K562 (cell line): ENCODE data around the gene P4HTM. TPM values are rescaled to one million over a fixed set of nuclear protein-coding genes. Genes with fewer than 3 reads are reported as not detected.

Experiments
- ATAC-seq: fragments of 200-7000 bp; cut with Tn5 transposase; 3 replicates; pipeline ENCODE4 v1.9.1; 2020; ENCODE audit warnings: moderate library complexity
- BruUV-seq: library from RNA; stranded (reverse); fragments of 400-500 nt; replicated peaks from 2 replicates; lab custom pipeline; 2021; lab: Mats Ljungman, UMichigan
- CTCF ChIA-PET: fragments of 300-600 bp; formaldehyde crosslinking; extraction: SDS; loops from one replicate; lab custom pipeline; 2021; ENCODE audit warnings: low intra/inter-chr PET ratio; lab: Yijun Ruan, JAX
- POLR2A ChIA-PET: fragments of 300-600, 350-650 bp; sonication (Branson Sonifier 250); formaldehyde crosslinking; extraction: SDS; loops from one replicate; lab custom pipeline; 2021; ENCODE audit warnings: antibody characterized with exemption, inconsistent platforms; lab: Yijun Ruan, JAX
- DNase-seq, 4 experiments: peaks; one replicate each; pipeline versions ENCODE4 v3.0.0 to v3.0.0-alpha.2; 2011 to 2018; ENCODE audit warnings: low spot score in 3 of 4, mixed read lengths in 3 of 4; ENCODE audit errors: extremely low read depth in 1 of 4
- FAIRE-seq: peaks from 2 replicates; lab custom pipeline; 2011; peaks lifted over from hg19 to GRCh38; lab: Jason Lieb, UNC
- H2AFZ ChIP-seq: 2 replicates; pipeline ENCODE4 v1.6.0; 2011; ENCODE audit warnings: low read depth, low read length, control low read depth, inconsistent platforms
- H3K27ac ChIP-seq: fragments of 200-600 bp; 3 replicates; pipeline ENCODE4 v1.8.0; 2011; ENCODE audit warnings: low read depth, mild to moderate bottlenecking, control low read depth, inconsistent platforms, low read length, moderate library complexity, mixed read lengths; ENCODE audit errors: extremely low read depth
- H3K27me3 ChIP-seq, 2 experiments: fragments of 300-600 bp in 1 of 2; 2 replicates in 1 of 2; 3 replicates in 1 of 2; pipeline versions ENCODE4 v1.6.0 to v1.8.0; 2011; ENCODE audit warnings: inconsistent platforms in 2 of 2, low read length in 2 of 2, mild to moderate bottlenecking in 1 of 2, mixed read lengths in 1 of 2, moderate library complexity in 1 of 2; ENCODE audit not compliant: control insufficient read depth in 2 of 2, insufficient read depth in 2 of 2
- H3K36me3 ChIP-seq: fragments of 300-600 bp; 3 replicates; pipeline ENCODE4 v1.8.0; 2011; ENCODE audit warnings: mild to moderate bottlenecking, low read length, inconsistent platforms; ENCODE audit not compliant: control insufficient read depth, insufficient read depth
- H3K4me1 ChIP-seq, 2 experiments: fragments of 200-600 bp in 1 of 2; replicated peaks in 1 of 2; 2 replicates in 1 of 2; 3 replicates in 1 of 2; pipeline versions ENCODE4 v1.5.1 to v1.8.0; 2011; ENCODE audit warnings: inconsistent platforms in 2 of 2, low read length in 2 of 2, mild to moderate bottlenecking in 1 of 2, mixed read lengths in 1 of 2, moderate library complexity in 1 of 2; ENCODE audit not compliant: control insufficient read depth in 2 of 2, insufficient read depth in 2 of 2
- H3K4me2 ChIP-seq: 2 replicates; pipeline ENCODE4 v1.6.1; 2011; ENCODE audit warnings: low read length, control low read depth, inconsistent platforms, mixed read lengths; ENCODE audit not compliant: insufficient read depth
- H3K4me3 ChIP-seq: fragments of 200-600 bp; sonication (generic), shearing (Covaris generic); 2 replicates; pipeline ENCODE4 v1.5.1; 2016; ENCODE audit warnings: control low read depth, inconsistent platforms
- H3K79me2 ChIP-seq: fragments of 200-600 bp; 3 replicates; pipeline ENCODE4 v1.8.0; 2011; ENCODE audit warnings: low read length, inconsistent platforms; ENCODE audit not compliant: control insufficient read depth, insufficient read depth
- H3K9ac ChIP-seq, 2 experiments: 2 replicates each; pipeline versions ENCODE4 v1.6.0 to v1.6.1; 2011; ENCODE audit warnings: low read depth in 2 of 2, low read length in 2 of 2, control low read depth in 1 of 2, inconsistent platforms in 1 of 2, mild to moderate bottlenecking in 1 of 2, mixed read lengths in 1 of 2; ENCODE audit not compliant: insufficient read depth in 1 of 2
- H3K9me1 ChIP-seq: one replicate; pipeline ENCODE4 v1.6.0; 2011; ENCODE audit warnings: inconsistent platforms, mild to moderate bottlenecking, low read length, moderate library complexity; ENCODE audit not compliant: control insufficient read depth, insufficient read depth
- H3K9me3 ChIP-seq: replicated peaks from 2 replicates; pipeline ENCODE4 v1.5.1; 2011; ENCODE audit warnings: low read depth, low read length, inconsistent platforms; ENCODE audit not compliant: control insufficient read depth, insufficient read depth
- H4K20me1 ChIP-seq: replicated peaks from 2 replicates; pipeline ENCODE4 v1.6.1; 2011; ENCODE audit warnings: low read length, inconsistent platforms, mixed read lengths; ENCODE audit not compliant: control insufficient read depth, insufficient read depth
- CBX8 ChIP-seq: fragments of 200-600 bp; sonication (generic); IDR thresholded peaks from 2 replicates; pipeline ENCODE4 v1.6.1; 2012; ENCODE audit warnings: borderline replicate concordance, mixed run types, low read depth, mild to moderate bottlenecking, moderate library complexity, mixed read lengths, low read length, control low read depth, inconsistent platforms; ENCODE audit not compliant: poor library complexity, severe bottlenecking; ENCODE audit errors: extremely low read depth
- IRF9 ChIP-seq: fragments of 450-650 bp; IDR thresholded peaks from 2 replicates; pipeline ENCODE4 v1.6.1; 2016; ENCODE audit warnings: missing biosample characterization, missing genetic modification characterization
- MYNN ChIP-seq, 2 experiments: sonication (generic); formaldehyde crosslinking in 1 of 2; IDR thresholded peaks; 2 replicates each; pipeline versions ENCODE4 v1.5.0 to v1.6.1; 2016 to 2020; ENCODE audit warnings: antibody characterized with exemption in 1 of 2, missing genetic modification reagents in 1 of 2
- TSHZ1 ChIP-seq: fragments of 250-450 bp; sonication (Bioruptor Pico); IDR thresholded peaks from 2 replicates; pipeline ENCODE4 v1.4.0; 2020; ENCODE audit warnings: mild to moderate bottlenecking, moderate library complexity
- ZC3H8 ChIP-seq: fragments of 450-650 bp; IDR thresholded peaks from 2 replicates; pipeline ENCODE4 v1.6.1; 2017
- WGBS: fragments of 100-300 bp; shearing (Covaris generic); methylation state at CpG from one replicate; pipeline ENCODE4 v1.1.6; 2016; ENCODE audit warnings: low coverage, mixed read lengths; ENCODE audit not compliant: insufficient coverage; ENCODE audit errors: missing lambda C conversion rate; 5-methylcytosine and 5-hydroxymethylcytosine counted together
- in situ Hi-C: fragments of 300-500 bp; cut with MboI; formaldehyde crosslinking; loops from 4 replicates; pipeline ENCODE4 v1.15.0; 2018; ENCODE audit warnings: inconsistent platforms, mixed read lengths
- intact Hi-C: fragments of 100-400 bp; cut with micrococcal nuclease; formaldehyde crosslinking; loops from 2 replicates; pipeline ENCODE4 v1.14.2; 2022
- polyA plus RNA-seq, 8 experiments: library from polyadenylated mRNA; depleted of rRNA in 4 of 8; stranded (reverse) in 5 of 8; unstranded in 3 of 8; fragments of >200 nt; fragmentation: Nextera tagmentation in 2 of 8; fragmentation: Illumina TruSeq in 1 of 8; extraction: Ambion mirVana in 2 of 8; extraction: Trizol in 1 of 8; gene quantifications; 2 replicates each; pipeline versions ENCODE4 v1.2.1 to v1.2.3, GENCODE V29; 2011 to 2014; ENCODE audit warnings: inconsistent platforms in 1 of 8, missing spikeins in 1 of 8
- total RNA-seq, 7 experiments: library from RNA; depleted of rRNA in 6 of 7; stranded (reverse); fragments of >200 nt in 6 of 7; fragmentation: Illumina TruSeq in 2 of 7; extraction: Trizol in 2 of 7; gene quantifications; 2 replicates each; pipeline versions ENCODE4 v1.2.1 to v1.2.3, GENCODE V29; 2011 to 2021; ENCODE audit warnings: low replicate concordance in 1 of 7

P4HTM gene
- total and polyA plus RNA-seq, 9 of the 15 experiments (the other 6 are each of a cell fraction or from before 2014, with no cell fraction given), result 0.09 to 0.66 (median 0.25) TPM; not detected in 2

GRCh38 chr3:49009396-49009795 is 19.4 kb downstream of the P4HTM start:
- no peak overlapping the region for H2AFZ ChIP-seq
- no peaks in the 10 kb centered on the region for H3K27me3 ChIP-seq
- no peak overlapping the region for H3K4me2 ChIP-seq
- H3K27ac ChIP-seq, result no peak overlapping the region
- DNase-seq, result no peak
- no peak overlapping the region for H3K9ac ChIP-seq
- H4K20me1 ChIP-seq, result peaks cover 16% of the 10 kb centered on the region
- H3K9me1 ChIP-seq, result peaks cover 5% of the 10 kb centered on the region
- H3K36me3 ChIP-seq, result peaks cover 37% of the 10 kb centered on the region; the same call in 2 of the 3 replicates
- POLR2A ChIA-PET, result interaction anchor here (1.0 to 3.0 kb wide), 3 partner anchors 11 to 82 kb away, joined by 3 to 104 read pairs (median 5); partner anchors contain the start of genes DALRD3 and NDUFAF3
- CTCF ChIA-PET, result no interaction called here
- no peak overlapping the region for H3K4me3 ChIP-seq
- H3K9me3 ChIP-seq, result no peaks in the 10 kb centered on the region
- H3K4me1 ChIP-seq, result peaks cover 19 to 58% of the 10 kb centered on the region in 2 experiments; a peak in 4 of 5 replicates
- TF ChIP-seq TSHZ1 (CRISPR knock-in tag) (no peak), ZC3H8 (no peak), CBX8 (no peak), IRF9 (tag) (no peak), MYNN (IDR thresholded peaks at IDR 0.05) (no peak), MYNN (CRISPR knock-in tag; IDR thresholded peaks at IDR 0.05) (no peak)
- TF ChIP-seq, all 486 proteins: peak for 0
- H3K79me2 ChIP-seq, result peaks cover 57% of the 10 kb centered on the region
- FAIRE-seq, result no peak
- no TSS peak for BruUV-seq
- intact Hi-C loops (loop anchor here (5.0 kb wide), 1 partner anchor 92 kb away; the partner anchor contains the start of gene ARIH2), in situ Hi-C loops (no loop called here)
- ATAC-seq, result no peak
- WGBS, result 75% methylated on average over 3 of the region's 3 CpGs
